ENCODE results near the gene DPCD.

Gene DPCD

DNA sequence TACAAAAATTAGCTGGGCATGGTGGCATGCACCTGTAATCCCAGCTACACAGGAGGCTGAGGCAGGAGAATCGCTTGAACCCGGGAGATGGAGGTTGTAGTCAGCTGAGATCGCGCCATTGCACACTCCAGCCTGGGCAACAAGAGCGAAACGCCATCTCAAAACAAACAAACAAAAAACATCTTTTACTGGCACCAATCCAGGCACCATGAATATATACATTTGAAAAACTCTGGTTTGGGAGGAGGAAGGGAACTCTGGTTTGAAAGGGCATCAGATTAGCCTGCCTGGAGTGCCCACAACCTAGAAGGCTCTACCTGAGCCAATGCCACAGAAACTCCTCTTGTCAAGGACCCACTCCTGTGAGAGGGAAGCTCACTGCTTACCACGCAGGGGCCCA is 16.0 kb upstream of the DPCD start:
- H3K36me3 Mint-ChIP-seq (ENCODE audit: low read depth) = no peaks in the 10 kb centered on the region
- no peak overlapping the region for H3K27ac Mint-ChIP-seq
- DNase-seq (ENCODE audit: low spot score) = no peak
- peaks cover 26% of the 10 kb centered on the region for H3K27me3 Mint-ChIP-seq (ENCODE audit: low read depth)
- H3K4me1 Mint-ChIP-seq (ENCODE audit: low read depth) = peaks cover 5% of the 10 kb centered on the region
- no peaks in the 10 kb centered on the region for H3K9me3 Mint-ChIP-seq
- no peak overlapping the region for H3K4me3 Mint-ChIP-seq

DNA sequence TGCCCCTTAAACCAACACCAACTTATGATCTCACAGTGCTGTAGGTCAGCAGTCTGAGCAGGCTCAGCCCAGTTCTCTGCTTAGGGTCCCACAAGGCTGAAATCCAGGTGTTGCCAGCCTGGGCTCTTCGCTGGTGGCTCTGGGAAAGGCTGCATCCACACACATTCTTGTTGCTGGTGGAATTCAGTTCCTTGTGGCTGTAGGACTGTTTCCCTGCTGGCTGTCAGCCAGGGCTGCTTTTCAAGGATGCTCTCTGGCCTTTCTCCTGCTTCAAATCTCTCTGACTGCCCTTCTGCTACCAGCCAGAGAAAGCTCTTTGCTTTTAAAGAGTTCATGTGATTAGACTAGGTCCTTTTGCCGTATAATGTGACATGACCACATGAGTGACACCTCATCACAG is 15.3 kb upstream of the DPCD start:
- no peaks in the 10 kb centered on the region for H3K9me3 Mint-ChIP-seq
- no peak for DNase-seq (ENCODE audit: low spot score)
- no peak overlapping the region for H3K27ac Mint-ChIP-seq
- peaks cover 3% of the 10 kb centered on the region for H3K4me1 Mint-ChIP-seq (ENCODE audit: low read depth)
- no peaks in the 10 kb centered on the region for H3K36me3 Mint-ChIP-seq (ENCODE audit: low read depth)
- H3K27me3 Mint-ChIP-seq (ENCODE audit: low read depth) = peaks cover 20% of the 10 kb centered on the region
- H3K4me3 Mint-ChIP-seq = no peak overlapping the region

DNA sequence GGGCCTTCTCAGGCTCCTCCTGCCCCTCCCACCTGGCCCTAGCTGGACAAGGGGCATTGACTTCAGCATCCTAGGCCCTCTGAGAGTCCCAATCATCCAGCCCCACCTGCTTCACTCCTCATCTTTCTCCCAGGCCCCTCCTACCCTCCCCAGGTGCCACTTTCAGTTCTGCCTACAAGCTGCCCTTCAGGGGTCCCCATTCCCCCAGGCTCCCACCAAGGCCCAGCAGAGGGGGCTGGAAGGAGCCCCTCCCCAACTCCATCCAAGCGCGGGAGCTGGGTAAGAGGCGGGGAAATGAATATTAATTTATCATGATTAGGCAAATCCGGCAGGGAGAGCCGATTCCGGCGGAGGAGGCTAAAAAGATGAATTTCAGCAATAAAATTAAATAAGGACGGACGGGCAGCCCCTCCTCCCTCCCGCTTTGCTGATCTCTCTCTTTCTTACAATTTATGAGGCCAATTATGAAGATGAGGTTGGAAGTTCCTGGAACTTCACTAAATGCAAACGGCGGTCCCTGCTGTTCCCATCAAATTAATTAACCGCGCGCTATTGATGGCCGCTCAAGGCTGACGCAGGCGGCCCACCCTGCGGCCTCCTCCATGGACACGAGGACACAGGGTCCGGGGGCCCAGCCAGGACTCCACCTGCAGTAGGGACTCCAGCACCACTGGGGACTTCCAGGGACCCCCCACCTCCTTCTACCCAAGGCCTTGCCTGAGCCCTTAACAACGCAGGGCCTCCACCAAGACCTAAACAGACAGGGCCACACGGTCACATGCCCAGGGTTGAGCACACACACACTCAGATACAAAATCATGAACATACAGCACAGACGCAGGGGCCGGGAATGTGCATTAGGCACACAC is 14.0 kb upstream of the DPCD start:
- no peak overlapping the region for H3K4me3 Mint-ChIP-seq
- peaks cover 3% of the 10 kb centered on the region for H3K4me1 Mint-ChIP-seq (ENCODE audit: low read depth)
- H3K36me3 Mint-ChIP-seq (ENCODE audit: low read depth) = no peaks in the 10 kb centered on the region
- no peaks in the 10 kb centered on the region for H3K9me3 Mint-ChIP-seq
- H3K27ac Mint-ChIP-seq = no peak overlapping the region
- peaks cover 9% of the 10 kb centered on the region for H3K27me3 Mint-ChIP-seq (ENCODE audit: low read depth)
- DNase-seq (ENCODE audit: low spot score) = no peak

DNA sequence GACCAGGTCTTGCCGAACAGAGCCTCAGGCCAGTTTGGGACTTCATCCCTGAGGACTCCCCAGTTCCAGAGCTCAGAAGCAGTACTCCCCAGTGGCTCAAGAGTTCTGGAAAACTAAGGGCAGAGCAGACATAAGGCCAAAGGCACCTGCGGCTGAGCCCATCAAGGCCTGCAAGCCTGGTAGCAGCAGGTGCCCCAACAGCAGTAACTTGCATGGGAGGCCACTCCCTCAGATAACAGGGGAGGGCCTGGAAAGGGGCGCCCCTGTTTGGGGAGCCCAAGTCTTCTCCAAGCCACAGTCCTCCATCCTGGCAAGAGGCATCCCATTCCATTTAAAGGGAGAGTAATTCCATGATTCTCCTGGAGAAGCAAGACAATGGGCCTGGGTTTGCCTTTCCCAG is 13.0 kb upstream of the DPCD start:
- Mint-ChIP-seq H3K36me3 (ENCODE audit: low read depth) (no peaks in the 10 kb centered on the region), H3K27me3 (ENCODE audit: low read depth) (no peaks in the 10 kb centered on the region), H3K9me3 (no peaks in the 10 kb centered on the region), H3K27ac (no peak overlapping the region), H3K4me3 (no peak overlapping the region), H3K4me1 (ENCODE audit: low read depth) (no peaks in the 10 kb centered on the region)
- DNase-seq (ENCODE audit: low spot score) = no peak

DNA sequence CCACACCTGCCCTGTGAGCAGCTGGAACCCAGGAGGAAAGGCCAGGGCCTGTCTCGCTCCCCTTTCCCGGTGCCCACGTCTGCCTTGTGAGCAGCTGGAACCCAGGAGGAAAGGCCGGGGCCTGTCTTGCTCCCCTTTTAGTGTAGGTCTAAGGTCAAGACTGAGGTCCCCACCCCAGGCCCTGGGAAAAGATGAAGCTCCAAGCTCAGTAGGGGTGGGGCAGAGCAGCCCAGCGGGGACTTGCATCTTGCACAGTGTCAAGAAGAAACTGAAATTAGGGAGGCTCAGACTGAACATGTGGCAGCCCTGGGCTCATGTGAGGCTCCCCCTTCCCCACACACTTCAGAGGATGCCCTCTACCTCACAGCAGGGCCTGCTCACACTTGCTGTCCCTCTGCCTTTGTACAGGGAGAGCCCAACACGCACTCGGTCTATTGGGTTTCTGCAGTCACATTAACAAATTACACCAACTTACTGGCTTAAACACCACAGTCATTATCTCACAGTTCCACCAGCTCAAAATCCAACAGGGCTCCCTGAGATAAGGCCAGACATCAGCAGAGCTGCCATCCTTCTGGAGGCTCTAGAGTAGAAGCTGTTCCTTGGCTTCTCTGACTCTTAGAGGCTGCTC is 12.4 kb upstream of the DPCD start:
- Mint-ChIP-seq H3K27me3 (ENCODE audit: low read depth) (no peaks in the 10 kb centered on the region), H3K4me3 (no peak overlapping the region), H3K9me3 (no peaks in the 10 kb centered on the region), H3K4me1 (ENCODE audit: low read depth) (no peaks in the 10 kb centered on the region), H3K36me3 (ENCODE audit: low read depth) (no peaks in the 10 kb centered on the region), H3K27ac (no peak overlapping the region)
- no peak for DNase-seq (ENCODE audit: low spot score)

DNA sequence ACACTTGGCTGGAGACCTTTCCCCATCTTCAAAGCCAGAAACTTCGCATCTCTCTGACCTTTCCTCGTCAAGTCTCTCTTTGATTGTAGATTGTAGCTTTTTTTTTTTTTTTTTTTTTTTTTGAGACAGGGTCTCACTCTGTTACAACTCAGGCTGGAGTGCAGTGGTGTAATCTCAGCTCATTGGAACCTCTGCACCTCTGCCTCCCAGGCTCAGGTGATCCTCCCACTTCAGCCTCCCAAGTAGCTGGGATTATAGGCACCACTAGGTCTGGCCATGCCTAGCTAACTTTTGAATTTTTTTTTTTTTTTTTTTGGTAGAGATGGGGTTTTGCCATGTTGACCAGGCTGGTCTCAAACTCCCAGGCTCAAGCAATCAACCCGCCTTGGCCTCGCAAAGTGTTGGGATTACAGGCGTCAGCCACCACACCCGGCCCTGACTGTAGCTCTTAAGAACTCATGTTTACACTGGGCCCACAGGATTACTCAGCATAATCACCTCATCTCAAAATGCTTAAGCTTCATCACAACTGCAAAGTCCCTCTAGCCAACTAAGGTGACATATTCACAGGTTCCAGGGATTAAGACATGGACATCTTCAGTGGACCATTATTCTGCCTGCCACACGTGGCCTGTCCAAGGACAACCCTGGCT is 11.8 kb upstream of the DPCD start:
- H3K4me3 Mint-ChIP-seq = no peak overlapping the region
- H3K27me3 Mint-ChIP-seq (ENCODE audit: low read depth) = no peaks in the 10 kb centered on the region
- H3K27ac Mint-ChIP-seq = no peak overlapping the region
- no peaks in the 10 kb centered on the region for H3K9me3 Mint-ChIP-seq
- no peaks in the 10 kb centered on the region for H3K4me1 Mint-ChIP-seq (ENCODE audit: low read depth)
- DNase-seq (ENCODE audit: low spot score) = no peak
- H3K36me3 Mint-ChIP-seq (ENCODE audit: low read depth) = no peaks in the 10 kb centered on the region

DNA sequence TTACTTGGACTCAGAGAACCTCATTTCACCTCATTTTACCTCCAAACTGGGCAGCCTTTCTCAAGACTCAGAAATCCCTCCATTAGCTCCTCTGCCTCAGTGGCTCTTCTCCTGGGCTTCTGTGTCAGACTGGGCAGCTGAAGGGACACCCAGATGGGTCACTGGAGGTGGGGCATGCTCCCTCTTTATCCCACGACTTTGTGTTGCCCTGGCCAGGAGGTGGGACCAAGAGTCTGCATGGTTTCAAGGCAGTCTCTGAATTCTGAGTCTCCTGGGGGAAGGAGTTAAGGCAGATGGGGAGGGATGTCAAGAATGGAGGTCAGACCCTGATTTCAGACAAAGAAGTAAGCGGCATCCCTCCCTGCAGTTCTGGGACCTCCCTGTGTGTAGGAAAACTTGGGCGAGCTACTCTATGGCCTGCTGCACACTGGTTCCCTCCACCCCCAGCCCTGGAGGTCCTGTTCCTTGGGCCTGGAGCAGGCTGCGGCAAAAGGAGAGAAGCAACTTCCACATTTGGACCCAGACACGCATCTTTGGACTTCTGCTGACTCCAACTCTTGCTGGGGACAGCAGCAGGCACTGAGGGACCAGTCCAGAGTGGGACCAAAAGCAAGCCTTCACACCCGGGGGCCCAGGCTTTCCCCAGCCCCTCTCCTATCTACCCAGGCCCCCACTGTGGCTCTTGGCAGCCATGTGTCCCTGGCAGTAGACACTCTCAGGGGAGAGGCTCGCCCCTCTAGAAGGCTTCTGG is 10.8 kb upstream of the DPCD start:
- H3K4me1 Mint-ChIP-seq (ENCODE audit: low read depth) = no peaks in the 10 kb centered on the region
- H3K27ac Mint-ChIP-seq = no peak overlapping the region
- H3K27me3 Mint-ChIP-seq (ENCODE audit: low read depth) = no peaks in the 10 kb centered on the region
- DNase-seq (ENCODE audit: low spot score) = no peak
- no peak overlapping the region for H3K4me3 Mint-ChIP-seq
- no peaks in the 10 kb centered on the region for H3K36me3 Mint-ChIP-seq (ENCODE audit: low read depth)
- no peaks in the 10 kb centered on the region for H3K9me3 Mint-ChIP-seq

DNA sequence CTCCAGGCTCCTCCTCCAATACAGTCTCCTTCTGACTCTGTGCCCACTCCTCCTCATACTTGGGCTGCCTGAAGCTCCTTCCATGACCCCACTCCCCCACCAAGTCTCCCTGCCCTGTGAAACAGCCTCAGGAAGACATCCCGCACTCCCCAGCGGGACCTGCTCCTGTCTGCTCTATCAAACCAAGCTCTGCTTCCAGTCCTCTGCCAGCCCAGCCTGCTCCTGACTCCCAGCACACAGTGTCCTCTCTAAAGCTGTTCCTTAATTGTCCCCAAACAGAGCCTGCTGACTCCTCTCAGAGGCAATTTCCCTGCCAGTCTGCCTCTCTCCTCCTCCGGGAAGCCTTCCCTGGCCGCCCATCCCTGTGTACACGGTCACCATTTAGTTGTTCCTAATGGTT is 9.9 kb upstream of the DPCD start:
- no peak overlapping the region for H3K27ac Mint-ChIP-seq
- no peaks in the 10 kb centered on the region for H3K9me3 Mint-ChIP-seq
- H3K27me3 Mint-ChIP-seq (ENCODE audit: low read depth) = no peaks in the 10 kb centered on the region
- H3K4me1 Mint-ChIP-seq (ENCODE audit: low read depth) = no peaks in the 10 kb centered on the region
- H3K36me3 Mint-ChIP-seq (ENCODE audit: low read depth) = no peaks in the 10 kb centered on the region
- no peak overlapping the region for H3K4me3 Mint-ChIP-seq
- DNase-seq (ENCODE audit: low spot score) = no peak

DNA sequence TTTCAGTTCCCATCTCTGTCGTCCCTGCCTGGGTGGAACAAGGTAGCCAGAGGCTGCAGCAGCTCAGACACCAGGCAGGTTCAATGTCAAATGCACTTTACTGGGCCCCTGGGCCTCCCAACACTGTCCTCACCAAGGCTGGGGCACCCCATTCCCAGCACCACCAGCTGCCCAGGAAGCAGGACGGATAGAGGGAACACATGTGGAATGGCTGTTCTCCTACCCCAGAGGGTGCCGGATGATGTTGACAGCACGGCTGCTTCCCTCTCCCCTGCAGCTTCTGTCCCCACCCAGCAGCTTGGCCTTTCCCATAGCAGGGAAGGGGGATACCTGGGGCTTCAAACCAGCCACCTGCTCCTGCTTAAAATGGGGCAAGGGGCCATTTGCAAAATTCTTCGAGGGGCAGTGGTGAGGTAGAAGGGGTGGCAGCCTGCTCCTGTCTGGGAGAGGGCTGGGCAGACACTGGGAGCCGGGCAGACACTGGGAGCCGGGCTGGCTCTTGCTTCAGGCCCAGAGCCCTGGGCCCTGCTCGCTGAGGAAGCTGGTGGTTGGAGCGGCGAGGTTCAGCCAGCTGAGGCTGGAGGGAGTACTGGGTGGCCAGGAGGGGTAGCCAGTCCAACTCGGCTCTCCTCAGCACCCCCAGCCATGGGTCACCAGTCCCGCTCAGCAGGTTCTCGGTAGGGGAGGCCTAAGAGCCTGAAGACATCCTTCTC is 9.2 kb upstream of the DPCD start:
- Mint-ChIP-seq H3K9me3 (no peaks in the 10 kb centered on the region), H3K36me3 (ENCODE audit: low read depth) (peaks cover 3% of the 10 kb centered on the region), H3K4me1 (ENCODE audit: low read depth) (no peaks in the 10 kb centered on the region), H3K4me3 (no peak overlapping the region), H3K27me3 (ENCODE audit: low read depth) (no peaks in the 10 kb centered on the region), H3K27ac (no peak overlapping the region)
- DNase-seq (ENCODE audit: low spot score) = no peak

DNA sequence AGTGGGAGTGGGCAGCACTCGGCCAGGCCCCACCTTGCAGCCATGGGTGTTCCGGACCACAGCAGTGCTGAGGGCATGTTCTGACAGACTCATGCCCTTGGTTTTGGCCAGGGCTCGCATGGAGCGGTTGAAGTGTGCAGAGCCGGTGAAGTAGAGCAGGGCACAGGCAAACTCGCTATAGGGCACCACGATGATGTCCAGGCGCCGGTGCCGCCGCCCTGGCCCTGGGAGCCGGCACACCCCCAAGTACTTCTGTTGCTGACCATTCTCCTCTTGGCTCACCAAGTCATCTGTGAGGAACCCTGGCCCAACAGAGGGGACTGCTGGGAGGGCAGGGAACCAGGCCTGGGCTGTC is 8.6 kb upstream of the DPCD start:
- Mint-ChIP-seq H3K27ac (no peak overlapping the region), H3K4me3 (no peak overlapping the region), H3K4me1 (ENCODE audit: low read depth) (no peaks in the 10 kb centered on the region), H3K9me3 (no peaks in the 10 kb centered on the region), H3K27me3 (ENCODE audit: low read depth) (no peaks in the 10 kb centered on the region), H3K36me3 (ENCODE audit: low read depth) (peaks cover 5% of the 10 kb centered on the region)
- DNase-seq (ENCODE audit: low spot score) = no peak

DNA sequence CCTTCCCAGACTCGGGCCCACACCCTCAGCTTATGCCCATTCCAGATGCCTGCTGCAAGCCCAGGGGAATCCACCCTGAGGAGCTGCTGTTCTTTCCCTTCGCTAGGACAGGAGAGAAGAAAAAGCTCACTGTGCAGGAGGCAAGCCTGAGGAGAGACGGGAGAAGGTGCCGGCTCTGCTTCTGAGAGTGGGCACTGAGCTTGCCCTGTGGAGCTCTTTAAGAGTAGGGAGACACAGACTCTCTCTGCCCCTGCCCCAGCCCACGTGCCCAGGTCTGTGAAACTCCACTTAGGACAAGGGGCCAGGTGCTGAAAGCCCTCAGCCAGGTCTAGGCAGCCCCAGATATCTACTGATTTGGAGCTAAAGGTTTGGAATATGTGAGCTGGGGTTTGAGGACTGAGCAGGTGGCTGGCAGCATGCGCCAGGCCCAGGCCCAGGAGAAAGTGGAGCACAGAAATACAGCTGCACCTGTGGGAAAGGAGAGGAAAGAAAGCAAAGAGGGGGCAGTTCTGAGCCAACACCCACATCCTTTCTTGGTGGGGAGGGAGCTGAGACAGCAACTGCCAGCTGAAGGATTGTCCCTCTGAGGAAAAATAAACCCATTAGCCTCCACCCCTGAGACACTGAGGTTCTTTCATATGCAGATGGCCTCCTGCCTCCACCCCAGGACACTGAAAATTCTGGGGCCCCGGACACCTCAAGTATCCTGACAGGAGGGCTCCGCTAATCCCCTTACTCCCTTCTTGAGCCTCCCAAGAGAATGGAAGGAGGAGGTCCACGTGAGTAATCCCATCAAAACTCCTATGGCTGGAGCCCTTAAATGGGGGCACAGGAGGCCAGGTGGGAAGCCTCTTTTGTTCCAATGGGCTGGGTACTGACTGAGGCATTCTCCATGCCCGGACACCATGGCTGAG is 7.4 kb upstream of the DPCD start:
- DNase-seq (ENCODE audit: low spot score) = no peak
- peaks cover 5% of the 10 kb centered on the region for H3K36me3 Mint-ChIP-seq (ENCODE audit: low read depth)
- no peaks in the 10 kb centered on the region for H3K9me3 Mint-ChIP-seq
- no peak overlapping the region for H3K27ac Mint-ChIP-seq
- no peaks in the 10 kb centered on the region for H3K4me1 Mint-ChIP-seq (ENCODE audit: low read depth)
- H3K27me3 Mint-ChIP-seq (ENCODE audit: low read depth) = no peaks in the 10 kb centered on the region
- H3K4me3 Mint-ChIP-seq = no peak overlapping the region

DNA sequence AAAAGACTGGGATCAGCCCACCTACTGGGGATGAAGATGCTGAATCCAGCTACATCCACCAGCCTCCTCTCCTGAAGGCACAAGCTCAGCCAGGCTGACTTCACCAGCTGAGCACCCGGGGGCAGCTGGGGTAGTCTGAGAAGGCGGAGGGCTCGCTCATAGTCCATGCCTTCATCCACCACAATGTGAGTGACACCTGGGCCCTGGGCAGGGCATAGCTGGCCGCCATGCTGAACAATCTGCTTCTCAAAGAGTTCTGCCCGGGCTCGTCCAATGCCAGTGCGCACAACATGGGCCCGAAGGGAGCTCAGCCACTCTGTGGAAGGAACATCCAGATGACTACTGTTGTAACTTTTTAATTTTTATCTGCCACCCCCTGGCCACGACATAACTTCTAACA is 2.3 kb upstream of the DPCD start:
- Mint-ChIP-seq H3K4me3 (no peak overlapping the region), H3K9me3 (no peaks in the 10 kb centered on the region), H3K27me3 (ENCODE audit: low read depth) (no peaks in the 10 kb centered on the region), H3K4me1 (ENCODE audit: low read depth) (peaks cover 17% of the 10 kb centered on the region), H3K27ac (no peak overlapping the region), H3K36me3 (ENCODE audit: low read depth) (peaks cover 5% of the 10 kb centered on the region)
- no peak for DNase-seq (ENCODE audit: low spot score)

DNA sequence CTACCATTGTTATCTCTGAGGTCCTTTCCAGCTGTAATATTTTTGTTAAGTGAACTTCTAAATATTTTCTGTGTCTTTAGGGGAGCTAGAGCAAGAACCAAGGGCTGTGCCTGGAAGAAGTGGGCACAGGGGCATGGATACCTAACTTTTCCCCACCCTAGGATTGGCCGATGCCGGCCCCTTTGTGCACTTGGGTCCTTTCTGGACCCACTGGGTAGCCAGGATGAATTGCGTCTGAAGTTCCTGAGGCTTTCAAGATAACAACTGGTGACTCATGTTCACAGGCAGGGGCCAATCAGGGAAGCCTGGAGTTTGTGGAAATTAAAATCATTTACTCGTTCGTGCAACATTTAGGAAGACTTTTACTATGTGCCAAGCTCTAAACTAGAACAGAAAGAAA is 758 bp downstream of the DPCD start:
- peaks cover 17% of the 10 kb centered on the region for H3K4me1 Mint-ChIP-seq (ENCODE audit: low read depth)
- H3K27me3 Mint-ChIP-seq (ENCODE audit: low read depth) = no peaks in the 10 kb centered on the region
- H3K36me3 Mint-ChIP-seq (ENCODE audit: low read depth) = peaks cover 2% of the 10 kb centered on the region
- peak overlapping the region; percentile 8 for H3K27ac Mint-ChIP-seq
- no peak for DNase-seq (ENCODE audit: low spot score)
- peak overlapping the region; percentile 93 for H3K4me3 Mint-ChIP-seq
- H3K9me3 Mint-ChIP-seq = no peaks in the 10 kb centered on the region

All from T-helper 2 cell treated with Interferon-gamma antibody and Interleukin-4, amounts not matched to agents 5 μg/mL and 100 μg/mL, for 36 hours (primary cell).